Hepatocyte (in vitro differentiated cells): ENCODE measurements around the gene ZBTB7B. TPM values are rescaled to one million over a fixed set of nuclear protein-coding genes. Genes with fewer than 3 reads are reported as not detected.

Experiments used
- DNase-seq: peaks from one replicate; pipeline ENCODE4 v3.0.0-alpha.2; 2016; ENCODE audit warnings: low spot score
- H2AFZ ChIP-seq: fragments of 200-600 bp; sonication (generic); 2 replicates; pipeline ENCODE4 v1.6.0; 2016; ENCODE audit warnings: antibody characterized with exemption, mild to moderate bottlenecking
- H3K27ac ChIP-seq: fragments of 200-600 bp; sonication (generic); 2 replicates; pipeline ENCODE4 v1.5.1; 2016; ENCODE audit warnings: mild to moderate bottlenecking
- H3K27me3 ChIP-seq: fragments of 200-600 bp; sonication (generic); 2 replicates; pipeline ENCODE4 v1.6.1; 2016
- H3K36me3 ChIP-seq: fragments of 200-600 bp; sonication (generic); replicated peaks from 2 replicates; pipeline ENCODE4 v1.5.1; 2016; ENCODE audit warnings: low read depth; ENCODE audit not compliant: insufficient read depth
- H3K4me1 ChIP-seq: fragments of 200-600 bp; sonication (generic); 2 replicates; pipeline ENCODE4 v1.5.1; 2016; ENCODE audit warnings: mild to moderate bottlenecking, moderate library complexity; ENCODE audit not compliant: insufficient read depth
- H3K4me2 ChIP-seq: fragments of 200-600 bp; sonication (generic); 2 replicates; pipeline ENCODE4 v1.6.0; 2016
- H3K4me3 ChIP-seq: fragments of 200-600 bp; sonication (generic); 2 replicates; pipeline ENCODE4 v1.5.1; 2016; ENCODE audit warnings: mild to moderate bottlenecking
- H3K79me2 ChIP-seq: fragments of 200-600 bp; sonication (generic); 2 replicates; pipeline ENCODE4 v1.6.0; 2017; ENCODE audit warnings: mild to moderate bottlenecking
- H3K9me2 ChIP-seq: fragments of 200-600 bp; sonication (generic); replicated peaks from 2 replicates; pipeline ENCODE4 v1.6.0; 2017; ENCODE audit warnings: mild to moderate bottlenecking; ENCODE audit not compliant: insufficient read depth
- H3K9me3 ChIP-seq: fragments of 200-600 bp; sonication (generic); 2 replicates; pipeline ENCODE4 v1.5.1; 2016; ENCODE audit warnings: low read depth, mild to moderate bottlenecking
- H4K20me1 ChIP-seq: fragments of 200-600 bp; sonication (generic); 2 replicates; pipeline ENCODE4 v1.6.0; 2016; ENCODE audit warnings: mild to moderate bottlenecking; ENCODE audit not compliant: insufficient read depth, poor library complexity, severe bottlenecking
- CTCF ChIP-seq: fragments of 200-600 bp; sonication (generic); IDR thresholded peaks from 2 replicates; pipeline ENCODE4 v1.5.1; 2016; ENCODE audit warnings: antibody characterized with exemption, mild to moderate bottlenecking; ENCODE audit not compliant: poor library complexity
- EZH2 ChIP-seq: fragments of 200-600 bp; sonication (generic); IDR thresholded peaks from 2 replicates; pipeline ENCODE4 v1.6.1; 2016; ENCODE audit warnings: antibody characterized with exemption, mild to moderate bottlenecking, borderline replicate concordance
- EZH2phosphoT487 ChIP-seq: fragments of 200-600 bp; sonication (generic); IDR thresholded peaks from one replicate; pipeline ENCODE4 v1.6.1; 2018; ENCODE audit warnings: antibody characterized with exemption, mild to moderate bottlenecking, low read depth, moderate library complexity; ENCODE audit not compliant: unreplicated experiment, severe bottlenecking
- WGBS: methylation state at CpG from one replicate; pipeline ENCODE4 v1.1.6; 2016; ENCODE audit warnings: low lambda C conversion rate; ENCODE audit errors: missing lambda C conversion rate; 5-methylcytosine and 5-hydroxymethylcytosine counted together
- polyA plus RNA-seq: library from polyadenylated mRNA; unstranded; fragments of >200 nt; fragmentation: Nextera tagmentation; extraction: Ambion mirVana; gene quantifications from 2 replicates; pipeline ENCODE4 v1.2.1, GENCODE V29; 2016
- total RNA-seq: library from RNA; depleted of rRNA; stranded (reverse); fragments of >200 nt; gene quantifications from 2 replicates; pipeline ENCODE4 v1.2.3, GENCODE V29; 2014

The ZBTB7B gene
- total and polyA plus RNA-seq, 2 experiments from 2014 or later: 13.3 to 29.2 TPM

- Histone ChIP-seq H3K9me3 (no peaks in the 10 kb centered on the region), H3K36me3 (no peaks in the 10 kb centered on the region), H3K9me2 (no peaks in the 10 kb centered on the region), H3K4me2 (peak overlapping the region; percentile 92), H2AFZ (peak overlapping the region; percentile 3), H3K27ac (peak overlapping the region; percentile 98), H3K4me3 (peak overlapping the region; percentile 43), H3K4me1 (peaks cover 11% of the 10 kb centered on the region), H4K20me1 (no peaks in the 10 kb centered on the region), H3K27me3 (no peaks in the 10 kb centered on the region), H3K79me2 (peaks cover 16% of the 10 kb centered on the region)
- peak; percentile 78 for DNase-seq
- no peak for TF ChIP-seq EZH2phosphoT487
- TF ChIP-seq CTCF: peak; percentile 95
- 20% methylated on average over 34 of the region's 40 CpGs for WGBS
These were observed 3.6 kb upstream of the ZBTB7B start for GRCh38 chr1:154998818-154999570.

- no peaks in the 10 kb centered on the region for H3K36me3 ChIP-seq
- H3K79me2 ChIP-seq: peaks cover 24% of the 10 kb centered on the region
- H3K4me2 ChIP-seq: peak overlapping the region; percentile 92
- H3K4me3 ChIP-seq: peak overlapping the region; percentile 43
- H4K20me1 ChIP-seq: peaks cover 8% of the 10 kb centered on the region
- WGBS: 3% methylated on average over 25 of the region's 50 CpGs
- no peaks in the 10 kb centered on the region for H3K9me2 ChIP-seq
- TF ChIP-seq EZH2 (no peak), EZH2phosphoT487 (no peak), CTCF (no peak)
- no peaks in the 10 kb centered on the region for H3K9me3 ChIP-seq
- peak overlapping the region; percentile 26 for H2AFZ ChIP-seq
- no peaks in the 10 kb centered on the region for H3K27me3 ChIP-seq
- DNase-seq: peak; percentile 76
- H3K27ac ChIP-seq: peak overlapping the region; percentile 98
- H3K4me1 ChIP-seq: peaks cover 11% of the 10 kb centered on the region
These were observed 2.8 kb upstream of the ZBTB7B start for GRCh38 chr1:154999571-155000410.

DNA sequence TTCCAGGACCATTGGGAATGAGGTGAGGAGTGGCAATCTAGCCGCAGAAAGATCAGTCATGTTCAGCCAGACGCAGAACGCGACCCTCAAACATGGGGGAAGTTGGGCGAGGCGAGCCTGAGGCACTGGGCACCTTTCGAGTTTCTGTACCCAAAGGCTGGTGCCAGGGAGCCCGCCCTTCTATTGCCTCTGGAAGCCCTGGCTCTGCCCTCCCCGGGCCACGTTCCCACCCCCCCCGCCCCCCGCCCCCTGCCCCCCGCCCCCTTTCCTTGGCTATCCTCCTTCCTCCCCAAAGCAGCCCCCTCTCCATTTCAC is 2.2 kb upstream of the ZBTB7B start:
- H3K9me2 ChIP-seq: no peaks in the 10 kb centered on the region
- no peak for DNase-seq
- WGBS: 2% methylated on average over 9 of the region's 13 CpGs
- H3K9me3 ChIP-seq: no peaks in the 10 kb centered on the region
- no peaks in the 10 kb centered on the region for H3K27me3 ChIP-seq
- peak overlapping the region; percentile 43 for H3K4me3 ChIP-seq
- peak overlapping the region; percentile 98 for H3K27ac ChIP-seq
- H3K4me1 ChIP-seq: peaks cover 11% of the 10 kb centered on the region
- TF ChIP-seq EZH2phosphoT487 (no peak), CTCF (no peak), EZH2 (no peak)
- no peak overlapping the region for H2AFZ ChIP-seq
- H3K79me2 ChIP-seq: peaks cover 30% of the 10 kb centered on the region
- peaks cover 10% of the 10 kb centered on the region for H4K20me1 ChIP-seq
- H3K4me2 ChIP-seq: peak overlapping the region; percentile 92
- no peaks in the 10 kb centered on the region for H3K36me3 ChIP-seq
